HepG2 (cell line): ENCODE data around the gene SAP130. TPM values are rescaled to one million over a fixed set of nuclear protein-coding genes. Genes with fewer than 3 reads are reported as not detected.

Experiments used
- AGO2 ChIP-seq: fragments of 200-400 bp; formaldehyde crosslinking; optimal IDR thresholded peaks from 2 replicates; pipeline ENCODE3; 2017; ENCODE audit warnings: mild to moderate bottlenecking, low read depth, low read length, moderate library complexity
- ASH2L ChIP-seq: fragments of 300-600, 200-600 bp; sonication (generic); IDR thresholded peaks from 2 replicates; pipeline ENCODE4 v1.7.0; 2017; ENCODE audit warnings: low read depth, mild to moderate bottlenecking, moderate library complexity, mixed read lengths, low read length; ENCODE audit not compliant: insufficient read length
- CHD2 ChIP-seq: IDR thresholded peaks from 2 replicates; pipeline ENCODE4 v1.6.1; 2011; ENCODE audit warnings: low read depth, low read length, improper control_type of control experiment
- HDAC1 ChIP-seq: sonication (generic); formaldehyde crosslinking; IDR thresholded peaks from 2 replicates; pipeline ENCODE4 v1.5.1; 2020; ENCODE audit warnings: mild to moderate bottlenecking, missing genetic modification reagents
- HDAC2 ChIP-seq: sonication (generic); formaldehyde crosslinking; IDR thresholded peaks from 2 replicates; pipeline ENCODE4 v1.4.0; 2020; ENCODE audit warnings: missing genetic modification reagents
- KDM2A ChIP-seq: sonication (generic); formaldehyde crosslinking; IDR thresholded peaks from 2 replicates; pipeline ENCODE4 v1.4.0; 2020; ENCODE audit warnings: low read depth, missing genetic modification reagents, borderline replicate concordance
- KDM5A ChIP-seq: fragments of 200-600 bp; sonication (generic); IDR thresholded peaks from 2 replicates; pipeline ENCODE4 v1.7.0; 2018; ENCODE audit warnings: antibody characterized with exemption, mild to moderate bottlenecking, low read length, borderline replicate concordance
- KLF11 ChIP-seq: IDR thresholded peaks from 2 replicates; pipeline ENCODE4 v1.6.1; 2016; ENCODE audit warnings: missing compliant biosample characterization
- MXD4 ChIP-seq: IDR thresholded peaks from 2 replicates; pipeline ENCODE4 v1.6.1; 2016; ENCODE audit warnings: mild to moderate bottlenecking, missing biosample characterization, missing genetic modification reagents
- YEATS2 ChIP-seq: sonication (generic); formaldehyde crosslinking; IDR thresholded peaks from 2 replicates; pipeline ENCODE4 v1.4.0; 2020; ENCODE audit warnings: missing genetic modification reagents, borderline replicate concordance
- YY1 ChIP-seq: IDR thresholded peaks from 2 replicates; pipeline ENCODE4 v1.6.1; 2011; ENCODE audit warnings: low read length, low read depth, moderate library complexity, mild to moderate bottlenecking; ENCODE audit not compliant: insufficient read depth, insufficient replicate concordance
- ZNF598 ChIP-seq: sonication (generic); formaldehyde crosslinking; IDR thresholded peaks from 2 replicates; pipeline ENCODE4 v1.5.1; 2020; ENCODE audit warnings: mild to moderate bottlenecking, missing genetic modification reagents, borderline replicate concordance
- ZNF614 ChIP-seq: IDR thresholded peaks from 2 replicates; pipeline ENCODE4 v1.6.1; 2018; ENCODE audit warnings: missing biosample characterization, missing genetic modification reagents, inconsistent platforms, borderline replicate concordance
- ZNF776 ChIP-seq: sonication (generic); formaldehyde crosslinking; IDR thresholded peaks from 2 replicates; pipeline ENCODE4 v1.4.0; 2020; ENCODE audit warnings: mild to moderate bottlenecking, missing genetic modification reagents
- polyA plus RNA-seq, 8 experiments: library from polyadenylated mRNA; depleted of rRNA in 3 of 8; stranded (reverse) in 7 of 8; unstranded in 1 of 8; fragments of >200 nt; fragmentation: Illumina TruSeq in 4 of 8; extraction: Trizol in 4 of 8; gene quantifications; 2 replicates each; pipeline versions ENCODE4 v1.2.1 to v1.2.3, GENCODE V29; 2011 to 2016; ENCODE audit warnings: low read depth in 4 of 8, missing spikeins in 1 of 8, mixed read lengths in 1 of 8; ENCODE audit not compliant: insufficient read depth in 1 of 8
- total RNA-seq, 5 experiments: library from RNA; depleted of rRNA; stranded (reverse); fragments of >200 nt; fragmentation: Illumina TruSeq; extraction: Trizol; gene quantifications; 2 replicates each; pipeline ENCODE4 v1.2.3, GENCODE V29; 2016; ENCODE audit warnings: low read depth in 1 of 5
- TF ChIP-seq, protein P1 (sequence below): sonication (generic); formaldehyde crosslinking; IDR thresholded peaks from 2 replicates; pipeline ENCODE4 v1.4.0; 2020; ENCODE audit warnings: missing genetic modification reagents
- TF ChIP-seq, protein P2 (sequence below): IDR thresholded peaks from 2 replicates; pipeline ENCODE4 v1.6.1; 2016; ENCODE audit warnings: mild to moderate bottlenecking
- TF ChIP-seq, protein P3 (sequence below): sonication (generic); formaldehyde crosslinking; IDR thresholded peaks from 2 replicates; pipeline ENCODE4 v1.4.0; 2020; ENCODE audit warnings: missing genetic modification reagents

SAP130 gene
- total and polyA plus RNA-seq, 2 of the 13 experiments (the other 11 are each of a cell fraction or from before 2014, with no cell fraction given), result 11.1 to 18.6 TPM

DNA sequence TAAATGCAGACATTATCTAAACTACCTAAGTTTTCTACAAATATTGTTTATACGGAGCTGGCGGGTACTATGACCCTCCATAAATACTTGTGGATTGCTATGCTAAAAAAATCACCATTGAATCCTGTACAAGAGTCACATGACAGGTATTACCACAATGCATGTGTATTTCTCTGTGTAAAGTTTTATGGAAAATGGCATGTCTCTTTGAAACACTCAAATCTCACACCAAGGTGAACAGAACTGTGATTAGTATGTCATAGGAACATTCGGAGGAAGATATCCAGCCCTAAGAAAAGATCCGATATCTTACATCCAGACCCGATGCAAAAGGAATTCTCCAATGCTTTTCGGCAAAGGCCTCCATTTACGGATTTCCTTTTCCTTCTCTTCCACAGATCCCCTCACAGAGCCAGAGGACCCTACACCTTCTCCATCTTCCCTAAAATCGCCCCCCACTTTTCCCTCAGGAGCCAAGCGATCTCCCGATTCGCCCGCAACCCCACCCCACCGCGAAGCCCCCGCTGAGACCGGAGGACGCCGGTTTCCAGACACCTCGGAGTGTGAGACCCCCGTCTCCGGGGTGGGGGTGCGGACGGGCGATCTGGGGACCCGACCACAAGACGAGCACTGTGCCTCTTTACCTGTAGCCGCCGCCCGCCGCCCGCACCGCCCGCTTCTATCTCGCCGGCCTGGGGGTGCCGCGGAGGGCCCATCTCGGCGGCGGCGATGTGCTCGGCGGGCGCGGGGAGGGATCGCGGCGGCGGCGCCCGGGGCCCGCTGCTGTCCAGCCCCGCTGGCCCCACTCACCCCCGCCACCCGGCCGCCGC lies 1.2 kb downstream of the SAP130 start (continued):
- TF ChIP-seq ZNF614 (CRISPR knock-in tag) (0 out of 2 replicates have a peak, but pooled peaks have one; percentile 26), KLF11 (0 out of 2 replicates have a peak, but pooled peaks have one; percentile 23), ZNF776 (peak; percentile 45; the same call in 1 of the 2 replicates), HDAC2 (CRISPR knock-in tag) (0 out of 2 replicates have a peak, but pooled peaks have one; percentile 15), ASH2L (peak; percentile 51), ZNF598 (CRISPR knock-in tag) (peak; percentile 30; the same call in 1 of the 2 replicates), YEATS2 (CRISPR knock-in tag) (0 out of 2 replicates have a peak, but pooled peaks have one; percentile 10), KDM2A (CRISPR knock-in tag) (peak; percentile 62; the same call in 1 of the 2 replicates), AGO2 (peak; percentile 65), KDM5A (peak; percentile 42), MXD4 (CRISPR knock-in tag) (0 out of 2 replicates have a peak, but pooled peaks have one; percentile 35), HDAC1 (peak; percentile 46), YY1 (peak; percentile 29), CHD2 (no peak)
- TF ChIP-seq, protein P1, sequence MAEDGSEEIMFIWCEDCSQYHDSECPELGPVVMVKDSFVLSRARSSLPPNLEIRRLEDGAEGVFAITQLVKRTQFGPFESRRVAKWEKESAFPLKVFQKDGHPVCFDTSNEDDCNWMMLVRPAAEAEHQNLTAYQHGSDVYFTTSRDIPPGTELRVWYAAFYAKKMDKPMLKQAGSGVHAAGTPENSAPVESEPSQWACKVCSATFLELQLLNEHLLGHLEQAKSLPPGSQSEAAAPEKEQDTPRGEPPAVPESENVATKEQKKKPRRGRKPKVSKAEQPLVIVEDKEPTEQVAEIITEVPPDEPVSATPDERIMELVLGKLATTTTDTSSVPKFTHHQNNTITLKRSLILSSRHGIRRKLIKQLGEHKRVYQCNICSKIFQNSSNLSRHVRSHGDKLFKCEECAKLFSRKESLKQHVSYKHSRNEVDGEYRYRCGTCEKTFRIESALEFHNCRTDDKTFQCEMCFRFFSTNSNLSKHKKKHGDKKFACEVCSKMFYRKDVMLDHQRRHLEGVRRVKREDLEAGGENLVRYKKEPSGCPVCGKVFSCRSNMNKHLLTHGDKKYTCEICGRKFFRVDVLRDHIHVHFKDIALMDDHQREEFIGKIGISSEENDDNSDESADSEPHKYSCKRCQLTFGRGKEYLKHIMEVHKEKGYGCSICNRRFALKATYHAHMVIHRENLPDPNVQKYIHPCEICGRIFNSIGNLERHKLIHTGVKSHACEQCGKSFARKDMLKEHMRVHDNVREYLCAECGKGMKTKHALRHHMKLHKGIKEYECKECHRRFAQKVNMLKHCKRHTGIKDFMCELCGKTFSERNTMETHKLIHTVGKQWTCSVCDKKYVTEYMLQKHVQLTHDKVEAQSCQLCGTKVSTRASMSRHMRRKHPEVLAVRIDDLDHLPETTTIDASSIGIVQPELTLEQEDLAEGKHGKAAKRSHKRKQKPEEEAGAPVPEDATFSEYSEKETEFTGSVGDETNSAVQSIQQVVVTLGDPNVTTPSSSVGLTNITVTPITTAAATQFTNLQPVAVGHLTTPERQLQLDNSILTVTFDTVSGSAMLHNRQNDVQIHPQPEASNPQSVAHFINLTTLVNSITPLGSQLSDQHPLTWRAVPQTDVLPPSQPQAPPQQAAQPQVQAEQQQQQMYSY (CRISPR knock-in tag), result peak; percentile 47; the same call in 1 of the 2 replicates
- TF ChIP-seq, protein P2, sequence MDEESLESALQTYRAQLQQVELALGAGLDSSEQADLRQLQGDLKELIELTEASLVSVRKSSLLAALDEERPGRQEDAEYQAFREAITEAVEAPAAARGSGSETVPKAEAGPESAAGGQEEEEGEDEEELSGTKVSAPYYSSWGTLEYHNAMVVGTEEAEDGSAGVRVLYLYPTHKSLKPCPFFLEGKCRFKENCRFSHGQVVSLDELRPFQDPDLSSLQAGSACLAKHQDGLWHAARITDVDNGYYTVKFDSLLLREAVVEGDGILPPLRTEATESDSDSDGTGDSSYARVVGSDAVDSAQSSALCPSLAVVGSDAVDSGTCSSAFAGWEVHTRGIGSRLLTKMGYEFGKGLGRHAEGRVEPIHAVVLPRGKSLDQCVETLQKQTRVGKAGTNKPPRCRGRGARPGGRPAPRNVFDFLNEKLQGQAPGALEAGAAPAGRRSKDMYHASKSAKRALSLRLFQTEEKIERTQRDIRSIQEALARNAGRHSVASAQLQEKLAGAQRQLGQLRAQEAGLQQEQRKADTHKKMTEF, result peak; percentile 31; the same call in 1 of the 2 replicates
- TF ChIP-seq, protein P3, sequence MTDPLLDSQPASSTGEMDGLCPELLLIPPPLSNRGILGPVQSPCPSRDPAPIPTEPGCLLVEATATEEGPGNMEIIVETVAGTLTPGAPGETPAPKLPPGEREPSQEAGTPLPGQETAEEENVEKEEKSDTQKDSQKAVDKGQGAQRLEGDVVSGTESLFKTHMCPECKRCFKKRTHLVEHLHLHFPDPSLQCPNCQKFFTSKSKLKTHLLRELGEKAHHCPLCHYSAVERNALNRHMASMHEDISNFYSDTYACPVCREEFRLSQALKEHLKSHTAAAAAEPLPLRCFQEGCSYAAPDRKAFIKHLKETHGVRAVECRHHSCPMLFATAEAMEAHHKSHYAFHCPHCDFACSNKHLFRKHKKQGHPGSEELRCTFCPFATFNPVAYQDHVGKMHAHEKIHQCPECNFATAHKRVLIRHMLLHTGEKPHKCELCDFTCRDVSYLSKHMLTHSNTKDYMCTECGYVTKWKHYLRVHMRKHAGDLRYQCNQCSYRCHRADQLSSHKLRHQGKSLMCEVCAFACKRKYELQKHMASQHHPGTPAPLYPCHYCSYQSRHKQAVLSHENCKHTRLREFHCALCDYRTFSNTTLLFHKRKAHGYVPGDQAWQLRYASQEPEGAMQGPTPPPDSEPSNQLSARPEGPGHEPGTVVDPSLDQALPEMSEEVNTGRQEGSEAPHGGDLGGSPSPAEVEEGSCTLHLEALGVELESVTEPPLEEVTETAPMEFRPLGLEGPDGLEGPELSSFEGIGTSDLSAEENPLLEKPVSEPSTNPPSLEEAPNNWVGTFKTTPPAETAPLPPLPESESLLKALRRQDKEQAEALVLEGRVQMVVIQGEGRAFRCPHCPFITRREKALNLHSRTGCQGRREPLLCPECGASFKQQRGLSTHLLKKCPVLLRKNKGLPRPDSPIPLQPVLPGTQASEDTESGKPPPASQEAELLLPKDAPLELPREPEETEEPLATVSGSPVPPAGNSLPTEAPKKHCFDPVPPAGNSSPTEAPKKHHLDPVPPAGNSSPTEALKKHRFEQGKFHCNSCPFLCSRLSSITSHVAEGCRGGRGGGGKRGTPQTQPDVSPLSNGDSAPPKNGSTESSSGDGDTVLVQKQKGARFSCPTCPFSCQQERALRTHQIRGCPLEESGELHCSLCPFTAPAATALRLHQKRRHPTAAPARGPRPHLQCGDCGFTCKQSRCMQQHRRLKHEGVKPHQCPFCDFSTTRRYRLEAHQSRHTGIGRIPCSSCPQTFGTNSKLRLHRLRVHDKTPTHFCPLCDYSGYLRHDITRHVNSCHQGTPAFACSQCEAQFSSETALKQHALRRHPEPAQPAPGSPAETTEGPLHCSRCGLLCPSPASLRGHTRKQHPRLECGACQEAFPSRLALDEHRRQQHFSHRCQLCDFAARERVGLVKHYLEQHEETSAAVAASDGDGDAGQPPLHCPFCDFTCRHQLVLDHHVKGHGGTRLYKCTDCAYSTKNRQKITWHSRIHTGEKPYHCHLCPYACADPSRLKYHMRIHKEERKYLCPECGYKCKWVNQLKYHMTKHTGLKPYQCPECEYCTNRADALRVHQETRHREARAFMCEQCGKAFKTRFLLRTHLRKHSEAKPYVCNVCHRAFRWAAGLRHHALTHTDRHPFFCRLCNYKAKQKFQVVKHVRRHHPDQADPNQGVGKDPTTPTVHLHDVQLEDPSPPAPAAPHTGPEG, result peak; percentile 17
